ENCODE data around the gene SKI. TPM values are rescaled to one million over a fixed set of nuclear protein-coding genes. Genes with fewer than 3 reads are reported as not detected.
"Not testable (repeated sequence)": the region's sequence is repeated elsewhere in the genome, so short reads cannot be mapped to it uniquely, and the experiment has no call there.

SKI gene
- total and polyA plus RNA-seq, 4 donors, result 17.1 to 90.7 (median 40.7) TPM

DNA sequence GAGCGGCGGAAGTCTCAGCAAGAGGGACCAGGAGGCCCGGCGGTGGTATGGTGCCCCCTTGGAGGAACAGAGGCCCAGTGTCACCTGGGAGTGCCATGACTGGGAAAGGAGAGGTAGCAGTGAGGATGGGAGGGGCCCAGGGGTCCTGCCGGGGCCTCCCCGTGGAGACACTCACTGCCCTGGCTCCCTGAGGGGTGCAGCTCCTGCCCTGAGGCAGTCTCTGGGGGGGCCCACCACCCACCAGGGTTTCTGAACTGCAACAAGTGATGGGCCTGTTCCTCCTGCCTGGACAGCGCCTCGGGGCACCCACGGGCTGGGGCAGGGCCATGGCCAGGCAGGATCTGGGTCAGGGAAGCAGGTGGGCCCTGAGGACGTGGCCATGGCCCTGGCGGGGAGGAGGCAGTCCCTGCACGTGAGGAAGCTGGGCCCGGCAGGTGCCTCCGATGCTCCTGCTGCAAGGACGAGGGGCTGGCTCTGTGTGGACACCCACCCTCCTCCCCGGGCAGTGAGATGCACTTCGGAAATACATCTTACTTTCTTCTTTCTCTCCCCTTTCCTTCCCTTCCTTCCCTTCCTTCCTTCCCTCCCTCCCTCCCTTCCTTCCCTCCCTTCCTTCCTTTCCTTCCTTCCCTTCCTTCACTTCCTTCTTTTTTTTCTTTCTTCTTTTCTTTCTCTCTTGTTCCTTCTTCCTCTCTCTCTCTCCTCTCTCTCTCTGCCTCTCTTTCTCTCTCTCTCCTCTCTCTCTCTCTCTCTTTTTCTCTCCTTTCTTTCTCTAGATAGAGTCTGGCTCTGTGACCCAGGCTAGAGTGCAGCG is 96.6 kb downstream of the SKI start:
- no peak for DNase-seq
- 91% methylated on average over 17 to 18 of the region's 18 CpGs for WGBS, 2 donors
- Histone ChIP-seq H3K4me1 (ENCODE audit: control insufficient read depth in 5 of 5, insufficient read depth in 5 of 5, low read length in 5 of 5) (peaks cover 0 to 31% (median 10%) of the 10 kb centered on the region in 5 donors), H3K27me3 (ENCODE audit: control insufficient read depth in 3 of 3, insufficient read depth in 3 of 3, low read length in 2 of 3) (no peaks in the 10 kb centered on the region), H3K27ac (ENCODE audit: low read depth in 1 of 2, low read length in 1 of 2) (no peak overlapping the region), H3K9me3 (ENCODE audit: control insufficient read depth in 4 of 4, insufficient read depth in 3 of 4, low read length in 3 of 4) (peaks cover 0 to 2% (median 0%) of the 10 kb centered on the region in 4 donors), H3K9ac (ENCODE audit: insufficient read depth in 1 of 2, low read length in 2 of 2) (no peak overlapping the region), H3K4me3 (no peak overlapping the region), H3K36me3 (ENCODE audit: control insufficient read depth in 4 of 4, insufficient read depth in 4 of 4, low read length in 4 of 4) (no peaks in the 10 kb centered on the region)
- TF ChIP-seq, protein P1, sequence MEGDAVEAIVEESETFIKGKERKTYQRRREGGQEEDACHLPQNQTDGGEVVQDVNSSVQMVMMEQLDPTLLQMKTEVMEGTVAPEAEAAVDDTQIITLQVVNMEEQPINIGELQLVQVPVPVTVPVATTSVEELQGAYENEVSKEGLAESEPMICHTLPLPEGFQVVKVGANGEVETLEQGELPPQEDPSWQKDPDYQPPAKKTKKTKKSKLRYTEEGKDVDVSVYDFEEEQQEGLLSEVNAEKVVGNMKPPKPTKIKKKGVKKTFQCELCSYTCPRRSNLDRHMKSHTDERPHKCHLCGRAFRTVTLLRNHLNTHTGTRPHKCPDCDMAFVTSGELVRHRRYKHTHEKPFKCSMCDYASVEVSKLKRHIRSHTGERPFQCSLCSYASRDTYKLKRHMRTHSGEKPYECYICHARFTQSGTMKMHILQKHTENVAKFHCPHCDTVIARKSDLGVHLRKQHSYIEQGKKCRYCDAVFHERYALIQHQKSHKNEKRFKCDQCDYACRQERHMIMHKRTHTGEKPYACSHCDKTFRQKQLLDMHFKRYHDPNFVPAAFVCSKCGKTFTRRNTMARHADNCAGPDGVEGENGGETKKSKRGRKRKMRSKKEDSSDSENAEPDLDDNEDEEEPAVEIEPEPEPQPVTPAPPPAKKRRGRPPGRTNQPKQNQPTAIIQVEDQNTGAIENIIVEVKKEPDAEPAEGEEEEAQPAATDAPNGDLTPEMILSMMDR (IDR thresholded peaks at IDR 0.05; ENCODE audit: control extremely low read depth, extremely low read depth), result no peak
- no peak for ATAC-seq (ENCODE audit: insufficient read depth, low FRiP score)

DNA sequence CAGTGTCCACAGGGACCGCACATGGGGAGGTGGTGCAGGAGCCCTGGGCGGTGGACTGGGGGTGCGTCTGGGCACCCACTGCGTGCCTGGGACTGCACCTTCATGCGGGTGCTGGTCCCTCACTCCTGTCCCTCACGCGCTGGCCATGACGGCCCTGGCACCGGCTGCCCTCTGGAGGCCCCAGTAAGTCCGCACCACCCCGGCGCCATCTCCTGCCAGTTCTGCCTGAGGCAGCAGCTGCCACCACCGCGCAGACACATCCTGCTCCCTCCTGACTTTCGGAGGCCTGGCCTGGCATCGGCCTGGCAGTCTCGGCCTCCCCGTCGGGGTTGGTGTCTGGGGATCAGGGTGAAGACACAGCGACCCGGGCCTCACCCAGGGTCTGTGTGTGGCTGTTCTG is 98.4 kb downstream of the SKI start:
- Histone ChIP-seq H3K27ac (ENCODE audit: low read depth in 1 of 2, low read length in 1 of 2) (no peak overlapping the region), H3K4me1 (ENCODE audit: control insufficient read depth in 5 of 5, insufficient read depth in 5 of 5, low read length in 5 of 5) (peaks cover 0 to 34% (median 6%) of the 10 kb centered on the region in 5 donors), H3K36me3 (ENCODE audit: control insufficient read depth in 4 of 4, insufficient read depth in 4 of 4, low read length in 4 of 4) (no peaks in the 10 kb centered on the region), H3K9ac (ENCODE audit: insufficient read depth in 1 of 2, low read length in 2 of 2) (no peak overlapping the region), H3K27me3 (ENCODE audit: control insufficient read depth in 3 of 3, insufficient read depth in 3 of 3, low read length in 2 of 3) (no peaks in the 10 kb centered on the region), H3K4me3 (no peak overlapping the region), H3K9me3 (ENCODE audit: control insufficient read depth in 4 of 4, insufficient read depth in 3 of 4, low read length in 3 of 4) (peaks cover 0 to 2% (median 0%) of the 10 kb centered on the region in 4 donors)
- DNase-seq (no peak), ATAC-seq (ENCODE audit: insufficient read depth, low FRiP score) (no peak)
- TF ChIP-seq, protein P1 (IDR thresholded peaks at IDR 0.05; ENCODE audit: control extremely low read depth, extremely low read depth), result no peak
- WGBS, 2 donors, result 87 to 88% methylated on average over 21 of the region's 21 CpGs

DNA sequence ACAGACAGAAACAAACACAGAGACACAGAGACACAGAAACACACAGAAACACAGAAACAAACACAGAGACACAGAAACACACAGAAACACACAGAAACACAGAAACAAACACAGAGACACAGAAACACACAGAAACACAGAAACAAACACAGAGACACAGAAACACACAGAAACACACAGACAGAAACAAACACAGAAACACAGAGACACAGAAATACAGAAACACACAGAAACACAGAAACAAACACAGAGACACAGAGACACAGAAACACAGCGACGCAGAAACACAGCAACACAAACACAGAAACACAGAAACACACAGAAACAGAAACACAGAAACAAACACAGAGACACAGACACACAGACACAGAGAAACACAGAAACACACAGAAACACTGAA is 99.0 kb downstream of the SKI start:
- H3K9ac ChIP-seq (ENCODE audit: insufficient read depth in 1 of 2, low read length in 2 of 2); H3K36me3 ChIP-seq (ENCODE audit: control insufficient read depth in 4 of 4, insufficient read depth in 4 of 4, low read length in 4 of 4); ATAC-seq (ENCODE audit: insufficient read depth, low FRiP score); H3K4me3 ChIP-seq; H3K9me3 ChIP-seq (ENCODE audit: control insufficient read depth in 4 of 4, insufficient read depth in 3 of 4, low read length in 3 of 4); H3K27me3 ChIP-seq (ENCODE audit: control insufficient read depth in 3 of 3, insufficient read depth in 3 of 3, low read length in 2 of 3); H3K27ac ChIP-seq (ENCODE audit: low read depth in 1 of 2, low read length in 1 of 2); DNase-seq: not testable (repeated sequence)
- peaks cover 0 to 29% (median 4%) of the 10 kb centered on the region in 5 donors for H3K4me1 ChIP-seq (ENCODE audit: control insufficient read depth in 5 of 5, insufficient read depth in 5 of 5, low read length in 5 of 5)
- 95 to 100% methylated on average over 2 of the region's 2 CpGs for WGBS, 2 donors

DNA sequence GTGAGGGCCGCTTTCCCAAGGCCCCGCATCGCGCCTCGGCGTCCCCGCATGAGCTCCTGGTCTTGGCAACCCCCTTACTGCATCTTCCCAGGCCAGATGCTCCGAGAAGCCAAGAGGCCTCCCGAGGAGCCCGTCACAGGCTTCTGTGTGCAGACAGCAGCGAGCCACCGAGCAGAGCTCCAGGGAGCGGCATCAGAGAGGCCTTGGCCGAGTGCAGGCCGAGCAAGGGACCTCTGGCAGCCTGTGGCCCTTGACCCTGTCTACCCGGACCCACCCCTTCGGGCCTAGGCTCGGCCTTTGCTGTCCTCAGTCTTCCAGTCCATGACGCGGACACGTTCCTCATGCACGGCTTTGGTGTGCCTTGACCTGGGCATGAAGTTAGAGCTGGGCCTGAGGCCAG is 99.7 kb downstream of the SKI start:
- TF ChIP-seq, protein P1 (IDR thresholded peaks at IDR 0.05; ENCODE audit: control extremely low read depth, extremely low read depth), result no peak
- peaks cover 0 to 2% (median 0%) of the 10 kb centered on the region in 4 donors for H3K9me3 ChIP-seq (ENCODE audit: control insufficient read depth in 4 of 4, insufficient read depth in 3 of 4, low read length in 3 of 4)
- no peak overlapping the region for H3K9ac ChIP-seq (ENCODE audit: insufficient read depth in 1 of 2, low read length in 2 of 2)
- H3K27me3 ChIP-seq (ENCODE audit: control insufficient read depth in 3 of 3, insufficient read depth in 3 of 3, low read length in 2 of 3), result no peaks in the 10 kb centered on the region
- peaks cover 0 to 23% (median 4%) of the 10 kb centered on the region in 5 donors for H3K4me1 ChIP-seq (ENCODE audit: control insufficient read depth in 5 of 5, insufficient read depth in 5 of 5, low read length in 5 of 5)
- no peak overlapping the region for H3K27ac ChIP-seq (ENCODE audit: low read depth in 1 of 2, low read length in 1 of 2)
- no peak for ATAC-seq (ENCODE audit: insufficient read depth, low FRiP score)
- H3K4me3 ChIP-seq, result no peak overlapping the region
- DNase-seq, result no peak
- H3K36me3 ChIP-seq (ENCODE audit: control insufficient read depth in 4 of 4, insufficient read depth in 4 of 4, low read length in 4 of 4), result no peaks in the 10 kb centered on the region
- 93 to 95% methylated on average over 22 of the region's 22 CpGs for WGBS, 2 donors
